Progenitor cell of endocrine pancreas (in vitro differentiated cells): ENCODE measurements around the gene HOXC11. TPM values are rescaled to one million over a fixed set of nuclear protein-coding genes. Genes with fewer than 3 reads are reported as not detected.

ENCODE experiments used
- DNase-seq: peaks from one replicate; pipeline ENCODE4 v3.0.0; 2021; ENCODE audit warnings: low spot score; ENCODE audit not compliant: unreplicated experiment
- H3K27ac Mint-ChIP-seq: 2 replicates; pipeline ENCODE4 v1.8.0; 2021; ENCODE audit warnings: mild to moderate bottlenecking, moderate library complexity, mixed read lengths
- H3K27me3 Mint-ChIP-seq: 2 replicates; pipeline ENCODE4 v1.8.0; 2021; ENCODE audit warnings: mixed read lengths
- H3K36me3 Mint-ChIP-seq: 2 replicates; pipeline ENCODE4 v1.8.0; 2022; ENCODE audit warnings: mixed read lengths; ENCODE audit not compliant: insufficient read depth
- H3K4me1 Mint-ChIP-seq: 2 replicates; pipeline ENCODE4 v1.8.0; 2021; ENCODE audit warnings: low read depth, mixed read lengths
- H3K4me3 Mint-ChIP-seq: 2 replicates; pipeline ENCODE4 v1.8.0; 2021; ENCODE audit warnings: low read depth, mild to moderate bottlenecking, moderate library complexity, mixed read lengths
- H3K9me3 Mint-ChIP-seq: 2 replicates; pipeline ENCODE4 v1.8.0; 2021; ENCODE audit warnings: low read depth, mixed read lengths
- total RNA-seq: library from RNA; stranded (reverse); gene quantifications from 2 replicates; pipeline ENCODE4 v1.2.1, GENCODE V29; 2021
- TF ChIP-seq, protein P1 (sequence below): fragments of 200-600 bp; sonication (generic); IDR thresholded peaks from one replicate; pipeline ENCODE4 v1.5.0; 2021; ENCODE audit warnings: antibody characterized with exemption, mild to moderate bottlenecking; ENCODE audit not compliant: unreplicated experiment

HOXC11 gene
- total RNA-seq, 1 donor from 2014 or later, result not detected

DNA sequence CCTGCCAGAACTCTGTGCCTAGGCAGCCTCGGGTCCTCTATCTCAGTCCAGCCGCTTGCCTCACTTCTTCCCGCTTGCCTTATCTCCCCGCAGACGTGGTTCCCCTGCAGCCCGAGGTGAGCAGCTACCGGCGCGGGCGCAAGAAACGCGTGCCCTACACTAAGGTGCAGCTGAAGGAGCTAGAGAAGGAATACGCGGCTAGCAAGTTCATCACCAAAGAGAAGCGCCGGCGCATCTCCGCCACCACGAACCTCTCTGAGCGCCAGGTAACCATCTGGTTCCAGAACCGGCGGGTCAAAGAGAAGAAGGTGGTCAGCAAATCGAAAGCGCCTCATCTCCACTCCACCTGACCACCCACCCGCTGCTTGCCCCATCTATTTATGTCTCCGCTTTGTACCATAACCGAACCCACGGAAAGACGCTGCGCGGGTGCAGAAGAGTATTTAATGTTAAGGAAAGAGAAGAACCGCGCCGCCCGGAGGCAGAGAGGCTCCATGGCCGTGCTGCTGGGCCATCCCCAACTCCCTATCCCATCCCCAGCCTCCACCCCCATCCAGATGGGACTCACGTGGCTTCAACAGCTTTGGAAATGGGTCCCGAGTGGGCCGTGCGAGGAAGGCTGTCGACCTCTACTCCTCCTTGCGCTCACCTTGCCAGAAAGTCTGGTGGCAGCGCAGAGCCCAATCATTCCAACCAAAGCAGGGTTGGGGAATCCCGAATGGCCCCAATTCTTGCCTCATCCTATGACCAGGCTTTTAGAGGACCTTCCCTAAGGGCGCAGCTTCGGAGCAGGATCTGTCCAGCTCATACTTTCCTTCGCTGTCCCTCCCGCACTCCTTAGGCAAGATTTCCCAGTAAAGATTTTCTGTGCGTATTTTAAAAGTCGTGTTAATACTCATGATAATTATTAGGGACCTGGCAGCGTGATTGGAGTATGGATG, 27.7 kb upstream of the HOXC11 start:
- Mint-ChIP-seq H3K4me3 (no peak overlapping the region), H3K4me1 (no peaks in the 10 kb centered on the region), H3K27ac (no peak overlapping the region), H3K9me3 (no peaks in the 10 kb centered on the region), H3K36me3 (no peaks in the 10 kb centered on the region), H3K27me3 (peaks cover 98% of the 10 kb centered on the region)
- no peak for DNase-seq
- TF ChIP-seq, protein P1, sequence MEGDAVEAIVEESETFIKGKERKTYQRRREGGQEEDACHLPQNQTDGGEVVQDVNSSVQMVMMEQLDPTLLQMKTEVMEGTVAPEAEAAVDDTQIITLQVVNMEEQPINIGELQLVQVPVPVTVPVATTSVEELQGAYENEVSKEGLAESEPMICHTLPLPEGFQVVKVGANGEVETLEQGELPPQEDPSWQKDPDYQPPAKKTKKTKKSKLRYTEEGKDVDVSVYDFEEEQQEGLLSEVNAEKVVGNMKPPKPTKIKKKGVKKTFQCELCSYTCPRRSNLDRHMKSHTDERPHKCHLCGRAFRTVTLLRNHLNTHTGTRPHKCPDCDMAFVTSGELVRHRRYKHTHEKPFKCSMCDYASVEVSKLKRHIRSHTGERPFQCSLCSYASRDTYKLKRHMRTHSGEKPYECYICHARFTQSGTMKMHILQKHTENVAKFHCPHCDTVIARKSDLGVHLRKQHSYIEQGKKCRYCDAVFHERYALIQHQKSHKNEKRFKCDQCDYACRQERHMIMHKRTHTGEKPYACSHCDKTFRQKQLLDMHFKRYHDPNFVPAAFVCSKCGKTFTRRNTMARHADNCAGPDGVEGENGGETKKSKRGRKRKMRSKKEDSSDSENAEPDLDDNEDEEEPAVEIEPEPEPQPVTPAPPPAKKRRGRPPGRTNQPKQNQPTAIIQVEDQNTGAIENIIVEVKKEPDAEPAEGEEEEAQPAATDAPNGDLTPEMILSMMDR, result no peak

DNA sequence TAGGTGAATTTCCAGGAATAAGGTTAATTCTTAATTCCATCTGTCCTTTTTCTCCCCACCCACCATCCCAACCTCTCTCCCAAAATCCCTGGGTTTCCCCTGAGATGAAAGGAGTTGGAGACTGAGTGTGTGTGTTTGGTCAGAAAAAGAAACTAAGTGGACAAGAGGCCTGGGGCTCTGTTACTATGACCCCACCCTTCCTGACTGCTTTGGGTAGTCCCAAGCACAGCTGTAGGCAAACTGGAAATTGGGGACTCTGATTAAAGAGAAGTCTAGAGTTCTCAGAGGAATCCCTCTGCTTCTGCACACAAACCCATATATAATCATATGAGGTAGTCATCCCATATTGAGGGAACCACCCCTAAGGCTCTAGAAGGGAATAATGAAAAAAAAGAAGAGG, 25.2 kb upstream of the HOXC11 start:
- no peak for DNase-seq
- Mint-ChIP-seq H3K4me1 (no peaks in the 10 kb centered on the region), H3K36me3 (no peaks in the 10 kb centered on the region), H3K27ac (no peak overlapping the region), H3K9me3 (no peaks in the 10 kb centered on the region), H3K4me3 (no peak overlapping the region), H3K27me3 (peaks cover 99% of the 10 kb centered on the region)
- TF ChIP-seq, protein P1, result no peak

DNA sequence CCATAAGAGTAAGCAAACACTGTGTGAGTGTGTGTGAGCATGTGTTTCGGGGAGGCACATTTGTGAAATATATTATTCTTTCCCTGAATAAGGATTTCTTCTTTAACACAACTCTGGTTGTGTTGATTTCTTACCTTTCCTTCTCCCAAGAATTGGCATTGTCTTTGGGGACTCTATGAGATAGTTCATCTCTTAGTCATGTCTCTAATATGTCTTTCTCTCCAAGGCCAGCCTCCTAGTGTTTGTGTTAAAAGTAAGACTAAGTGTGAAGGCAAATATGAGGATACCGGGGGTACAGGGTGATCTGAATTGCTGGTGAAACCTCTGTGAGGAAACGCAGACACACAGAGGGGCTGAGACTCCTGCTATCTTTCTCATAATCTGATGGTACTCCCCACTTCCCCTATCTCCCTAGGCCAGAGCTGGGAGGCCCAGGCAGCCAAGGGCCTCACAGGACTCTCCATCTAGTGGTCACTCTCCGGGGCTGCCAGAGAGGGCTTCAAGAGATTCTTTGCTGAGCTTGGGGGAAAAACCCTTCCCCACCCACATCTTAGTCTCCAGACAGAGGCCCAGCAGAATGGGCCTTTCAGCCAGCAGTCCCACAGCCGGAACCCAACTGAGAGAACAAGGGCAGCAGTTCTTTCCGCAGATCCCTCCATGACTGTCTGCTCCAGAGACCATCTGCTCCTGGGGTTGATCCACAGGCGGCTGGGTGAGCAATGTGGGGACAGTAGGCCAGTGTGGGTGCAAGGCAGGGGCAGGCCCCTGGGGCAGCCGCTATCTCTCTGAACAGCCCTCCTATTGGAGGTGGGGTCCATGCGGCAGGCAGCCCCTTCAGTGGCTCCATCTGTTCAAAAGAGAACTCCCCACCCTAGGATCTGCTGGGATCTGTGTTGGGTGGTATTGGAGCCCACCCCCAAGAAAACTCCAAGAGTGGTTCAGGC, 24.0 kb upstream of the HOXC11 start:
- Mint-ChIP-seq H3K4me1 (no peaks in the 10 kb centered on the region), H3K27ac (no peak overlapping the region), H3K27me3 (peaks cover 99% of the 10 kb centered on the region), H3K9me3 (no peaks in the 10 kb centered on the region), H3K36me3 (no peaks in the 10 kb centered on the region), H3K4me3 (no peak overlapping the region)
- TF ChIP-seq, protein P1, result no peak
- no peak for DNase-seq

DNA sequence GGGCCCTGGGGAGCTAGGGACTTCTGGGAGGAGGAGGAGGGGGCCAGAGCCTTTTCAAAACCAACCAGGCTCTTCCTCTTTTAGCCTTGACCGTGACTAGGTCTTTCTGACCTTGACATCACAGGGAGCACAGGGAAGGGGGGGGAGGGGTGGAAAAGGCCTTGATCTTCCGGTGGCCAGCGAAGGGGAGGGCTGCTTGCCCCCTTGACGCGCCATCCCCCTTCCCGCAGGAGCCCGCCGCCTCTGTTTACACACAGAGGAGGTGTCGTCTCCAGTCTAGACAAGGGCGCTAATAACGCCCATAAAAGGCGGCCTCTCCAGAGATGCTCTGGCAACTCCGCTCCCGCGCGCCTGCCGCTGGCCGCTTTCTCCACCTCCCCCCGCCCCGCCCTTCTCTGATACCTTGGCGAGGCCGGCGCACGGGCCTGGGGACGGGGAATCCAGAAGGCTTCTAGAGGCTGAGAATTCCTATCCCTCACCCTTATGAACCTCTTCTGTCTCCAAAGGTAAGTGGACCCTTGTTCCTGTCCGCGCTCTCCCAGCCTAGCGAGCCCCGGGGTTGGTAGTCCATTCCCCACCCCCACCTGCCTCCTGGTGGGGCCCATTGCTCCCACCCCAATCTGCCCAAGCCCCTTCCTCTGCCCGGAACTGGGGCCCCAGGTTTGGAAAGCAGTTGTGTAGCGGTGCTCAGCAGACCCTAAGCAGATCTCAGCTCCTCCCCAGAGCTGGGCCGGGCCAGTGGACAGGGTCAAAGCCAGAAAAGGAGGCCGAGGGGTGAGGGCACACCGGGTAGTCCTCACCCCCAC, 23.1 kb upstream of the HOXC11 start:
- Mint-ChIP-seq H3K27me3 (peaks cover 99% of the 10 kb centered on the region), H3K9me3 (no peaks in the 10 kb centered on the region), H3K4me1 (no peaks in the 10 kb centered on the region), H3K27ac (no peak overlapping the region), H3K36me3 (no peaks in the 10 kb centered on the region), H3K4me3 (no peak overlapping the region)
- no peak for DNase-seq
- TF ChIP-seq, protein P1, result no peak
